PC-3 (cell line): ENCODE data around the gene FARS2. TPM values are rescaled to one million over a fixed set of nuclear protein-coding genes. Genes with fewer than 3 reads are reported as not detected.

Experiments used
- ATAC-seq: fragments of 200-7000 bp; cut with Tn5 transposase; 2 replicates; pipeline ENCODE4 v1.9.1; 2020; ENCODE audit warnings: mild to moderate bottlenecking, moderate library complexity
- Bru-seq: library from RNA; stranded (reverse); fragments of 400-500 nt; gene quantifications from one replicate; lab custom pipeline; 2021; lab: Mats Ljungman, UMichigan
- BruChase-seq, 2 experiments: library from RNA; stranded (reverse); fragments of 400-500 nt; gene quantifications; one replicate each; lab custom pipeline; 2021; lab: Mats Ljungman, UMichigan
- BruUV-seq: library from RNA; stranded (reverse); fragments of 400-500 nt; replicated peaks from 2 replicates; lab custom pipeline; 2021; lab: Mats Ljungman, UMichigan
- CTCF ChIA-PET: fragments of 300-600 bp; sonication (Branson Sonifier 250); formaldehyde crosslinking; loops from one replicate; lab custom pipeline; 2022; ENCODE audit warnings: antibody characterized with exemption; lab: Charles Lee
- POLR2A ChIA-PET: fragments of 300-600 bp; sonication (Branson Sonifier 250); formaldehyde crosslinking; loops from one replicate; lab custom pipeline; 2022; ENCODE audit warnings: antibody characterized with exemption; ENCODE audit not compliant: unreplicated experiment; lab: Charles Lee
- DNase-seq: peaks from one replicate; pipeline ENCODE4 v3.0.0-alpha.2; 2015
- H2AFZ ChIP-seq: fragments of 300-600 bp; sonication (generic); 2 replicates; pipeline ENCODE4 v1.6.0; 2016; ENCODE audit warnings: antibody characterized with exemption, low read length
- H3F3A ChIP-seq: fragments of 300-600 bp; sonication (generic); one replicate; pipeline ENCODE4 v1.6.0; 2017; ENCODE audit warnings: antibody characterized with exemption, low read length, control low read depth, mild to moderate bottlenecking; ENCODE audit not compliant: unreplicated experiment
- H3K27ac ChIP-seq: fragments of 300-600 bp; sonication (generic); 2 replicates; pipeline ENCODE4 v1.5.1; 2016; ENCODE audit warnings: mild to moderate bottlenecking, low read length
- H3K27me3 ChIP-seq: fragments of 300-600 bp; sonication (generic); 2 replicates; pipeline ENCODE4 v1.6.1; 2016; ENCODE audit warnings: low read length, mixed read lengths
- H3K36me3 ChIP-seq: fragments of 300-600 bp; sonication (generic); 2 replicates; pipeline ENCODE4 v1.6.1; 2016; ENCODE audit warnings: low read depth, mixed run types, low read length, mixed read lengths
- H3K4me1 ChIP-seq: fragments of 300-600 bp; sonication (generic); 2 replicates; pipeline ENCODE4 v1.5.1; 2016; ENCODE audit warnings: low read length; ENCODE audit not compliant: insufficient read depth
- H3K4me2 ChIP-seq: fragments of 300-600 bp; sonication (generic); 2 replicates; pipeline ENCODE4 v1.6.0; 2016; ENCODE audit warnings: low read length
- H3K4me3 ChIP-seq: fragments of 300-600 bp; sonication (generic); 2 replicates; pipeline ENCODE4 v1.5.1; 2016; ENCODE audit warnings: mild to moderate bottlenecking, low read length, mixed read lengths
- H3K79me2 ChIP-seq: fragments of 300-600 bp; sonication (generic); 2 replicates; pipeline ENCODE4 v1.6.1; 2017; ENCODE audit warnings: low read length, mixed read lengths
- H3K9ac ChIP-seq: fragments of 300-600 bp; sonication (generic); 2 replicates; pipeline ENCODE4 v1.6.0; 2016; ENCODE audit warnings: mild to moderate bottlenecking, low read length
- H3K9me2 ChIP-seq: fragments of 300-600 bp; sonication (generic); replicated peaks from 2 replicates; pipeline ENCODE4 v1.6.1; 2016; ENCODE audit warnings: mixed run types, low read length, mixed read lengths
- H3K9me3 ChIP-seq: fragments of 300-600 bp; sonication (generic); 2 replicates; pipeline ENCODE4 v1.6.1; 2016; ENCODE audit warnings: low read length, mixed read lengths
- H4K20me1 ChIP-seq: fragments of 300-600 bp; sonication (generic); 2 replicates; pipeline ENCODE4 v1.6.1; 2016; ENCODE audit warnings: low read length, mixed read lengths
- CTCF ChIP-seq: fragments of 300-600 bp; sonication (generic); conservative IDR thresholded peaks from 2 replicates; pipeline ENCODE4 v1.5.1; 2017; ENCODE audit warnings: antibody characterized with exemption, low read depth, mild to moderate bottlenecking, low read length
- EZH2 ChIP-seq: fragments of 300-600 bp; sonication (generic); IDR thresholded peaks from one replicate; pipeline ENCODE4 v1.6.1; 2017; ENCODE audit warnings: antibody characterized with exemption, mild to moderate bottlenecking, low read length; ENCODE audit not compliant: unreplicated experiment
- EZH2phosphoT487 ChIP-seq: fragments of 300-600 bp; sonication (generic); IDR thresholded peaks from 2 replicates; pipeline ENCODE4 v1.6.1; 2018; ENCODE audit warnings: mild to moderate bottlenecking, antibody characterized with exemption, low read length, borderline replicate concordance
- intact Hi-C: fragments of 100-400 bp; cut with micrococcal nuclease; formaldehyde crosslinking; loops from 2 replicates; pipeline ENCODE4 v1.9.0; 2023
- long read RNA-seq: library from polyadenylated mRNA; unstranded; transcript quantifications from one replicate; pipeline ENCODE4 v2.0.0, GENCODE V29; 2021; ENCODE audit not compliant: unreplicated experiment
- total RNA-seq: library from RNA; depleted of rRNA; stranded (reverse); fragments of >200 nt; gene quantifications from 2 replicates; pipeline ENCODE4 v1.2.3, GENCODE V29; 2014; rRNA removed

FARS2 gene
- total RNA-seq = 18.4 and 23.0 TPM in 2 replicates
- Bru-seq, nascent RNA = percentile 67 among the genes with signal in this experiment
- percentile 50 among the genes with signal in this experiment for BruChase-seq, experiment 1, labeled RNA remaining after a 6-hour chase
- percentile 63 among the genes with signal in this experiment for BruChase-seq, experiment 2, labeled RNA remaining after a 2-hour chase
- long read RNA-seq, transcript FARS2-201 (7 exons, 1,663 nt) = major isoform, 31 of 53 reads
- long read RNA-seq, partial matches to known transcripts = 4 of 53 reads
- long read RNA-seq, other reads (novel, unspliced or antisense) = 15 of 53 reads

GRCh38 chr6:5260661-5261544, at the start of gene FARS2, which contains the start of gene LYRM4:
FARS2 (plus strand) TSS chr6:5261513.
LYRM4 (minus strand) TSS chr6:5260950; CDS start chr6:5260733, 217 bp downstream.
- H3F3A ChIP-seq = no peaks in the 10 kb centered on the region
- ChIA-PET CTCF (no interaction called here), POLR2A (interaction anchor here (0.6 kb wide), 2 partner anchors 30 to 248 kb away, joined by 4 read pairs; no protein-coding TSS in a partner anchor)
- H3K4me3 ChIP-seq = peak within 1 kb of the TSS; percentile 96
- DNase-seq = peak; percentile 85
- H3K9me2 ChIP-seq = no peaks in the 10 kb centered on the region
- H3K4me2 ChIP-seq = peak within 1 kb of the TSS; percentile 87
- peak within 1 kb of the TSS; percentile 86 for H3K27ac ChIP-seq
- TF ChIP-seq CTCF (no peak), EZH2phosphoT487 (no peak), EZH2 (no peak)
- peak; percentile 80 for ATAC-seq
- H3K36me3 ChIP-seq = no peaks in the 10 kb centered on the region
- no peaks in the 10 kb centered on the region for H4K20me1 ChIP-seq
- peak within 1 kb of the TSS; percentile 86 for H2AFZ ChIP-seq
- H3K27me3 ChIP-seq = no peaks in the 10 kb centered on the region
- intact Hi-C loops = loop anchor here (1.0 to 5.0 kb wide), 4 partner anchors 46 to 204 kb away; no protein-coding TSS in a partner anchor
- peaks cover 15% of the 10 kb centered on the region for H3K4me1 ChIP-seq
- no TSS peak for BruUV-seq
- H3K9me3 ChIP-seq = no peaks in the 10 kb centered on the region
- peak within 1 kb of the TSS; percentile 94 for H3K9ac ChIP-seq
- H3K79me2 ChIP-seq = peaks cover 78% of the 10 kb centered on the region

GRCh38 chr6:5213836-5214235, 47.5 kb upstream of the FARS2 start:
- H3K36me3 ChIP-seq = peaks cover 6% of the 10 kb centered on the region; the same call in 1 of the 2 replicates
- no peak overlapping the region for H2AFZ ChIP-seq
- H3K4me3 ChIP-seq = no peak overlapping the region
- no TSS peak for BruUV-seq
- H3K27ac ChIP-seq = no peak overlapping the region
- H3K9me3 ChIP-seq = no peaks in the 10 kb centered on the region
- H3K9ac ChIP-seq = no peak overlapping the region
- ATAC-seq (peak; percentile 74), DNase-seq (peak; percentile 39)
- no peaks in the 10 kb centered on the region for H3F3A ChIP-seq
- H3K4me1 ChIP-seq = peaks cover 17% of the 10 kb centered on the region
- H3K27me3 ChIP-seq = no peaks in the 10 kb centered on the region
- CTCF ChIA-PET = interaction anchor here (1.0 to 1.4 kb wide), 2 partner anchors 70 to 189 kb away, joined by 6 to 9 read pairs; no protein-coding TSS in a partner anchor
- H3K79me2 ChIP-seq = no peaks in the 10 kb centered on the region
- no peak overlapping the region for H3K4me2 ChIP-seq
- H4K20me1 ChIP-seq = no peaks in the 10 kb centered on the region
- intact Hi-C loops = loop anchor here (2.0 kb wide), 2 partner anchors 71 to 189 kb away; no protein-coding TSS in a partner anchor
- TF ChIP-seq EZH2phosphoT487 (no peak), CTCF (peak; percentile 35; the same call in 1 of the 2 replicates)
- no peaks in the 10 kb centered on the region for H3K9me2 ChIP-seq
- POLR2A ChIA-PET = no interaction called here
